ENCODE results near the gene CDHR1.

DNA sequence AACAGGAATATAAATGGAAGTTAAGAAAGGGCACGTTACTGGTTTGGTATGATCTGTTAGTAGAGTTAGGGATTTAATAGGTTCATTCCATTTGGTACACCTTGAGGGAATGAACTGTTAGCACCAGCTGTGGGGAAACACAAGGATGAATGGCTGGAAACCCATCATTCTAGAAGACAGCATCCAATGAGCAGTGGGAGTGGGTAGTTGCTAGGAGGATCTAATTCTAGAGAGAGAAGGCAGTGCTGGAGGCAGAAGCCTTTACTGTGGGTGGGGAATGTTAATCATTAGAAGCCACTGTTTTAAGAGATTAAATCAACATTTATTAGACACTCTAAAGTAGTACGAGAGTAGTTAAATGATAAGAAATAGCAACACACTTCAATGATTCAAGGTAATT, 36.3 kb upstream of the CDHR1 start:
- TF ChIP-seq POLR2AphosphoS5 (IDR thresholded peaks at IDR 0.05; ENCODE audit: low read depth, low read length) = no peak
- no peak for TF ChIP-seq TAF1 (IDR thresholded peaks at IDR 0.05; ENCODE audit: borderline replicate concordance, insufficient read depth, low read length)
- TF ChIP-seq SIN3A (IDR thresholded peaks at IDR 0.05; ENCODE audit: borderline replicate concordance, insufficient read depth, low read length) = no peak

Data from PFSK-1 (cell line).